ENCODE measurements around the gene TRAPPC2B.

DNA sequence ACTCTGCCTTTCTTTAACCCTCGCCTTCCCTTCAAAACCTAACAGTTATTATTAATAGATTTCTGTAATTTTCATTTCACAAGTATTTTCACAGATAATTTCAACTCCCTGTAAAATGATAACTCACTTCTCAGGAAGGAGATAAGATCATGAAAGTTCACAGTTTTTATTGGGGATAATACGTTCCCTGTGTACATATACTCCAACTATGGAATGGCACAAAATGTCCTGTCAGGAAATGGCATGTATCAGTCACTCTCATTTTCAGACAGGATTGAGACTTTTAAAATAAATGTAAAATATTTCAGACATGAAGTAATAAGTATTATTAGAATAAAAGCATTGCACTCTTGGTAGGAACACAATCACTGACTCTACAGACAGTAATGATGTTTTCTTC is 932 bp upstream of the TRAPPC2B start:
- TF ChIP-seq CTCF (IDR thresholded peaks at IDR 0.05) (no peak), POLR2A (IDR thresholded peaks at IDR 0.05) (no peak)

All from esophagus squamous epithelium (tissue), 4 donors.